ENCODE data around the gene IL1RAP.
"Not testable (repeated sequence)": the region's sequence is repeated elsewhere in the genome, so short reads cannot be mapped to it uniquely, and the experiment has no call there.

Gene IL1RAP, protein sequence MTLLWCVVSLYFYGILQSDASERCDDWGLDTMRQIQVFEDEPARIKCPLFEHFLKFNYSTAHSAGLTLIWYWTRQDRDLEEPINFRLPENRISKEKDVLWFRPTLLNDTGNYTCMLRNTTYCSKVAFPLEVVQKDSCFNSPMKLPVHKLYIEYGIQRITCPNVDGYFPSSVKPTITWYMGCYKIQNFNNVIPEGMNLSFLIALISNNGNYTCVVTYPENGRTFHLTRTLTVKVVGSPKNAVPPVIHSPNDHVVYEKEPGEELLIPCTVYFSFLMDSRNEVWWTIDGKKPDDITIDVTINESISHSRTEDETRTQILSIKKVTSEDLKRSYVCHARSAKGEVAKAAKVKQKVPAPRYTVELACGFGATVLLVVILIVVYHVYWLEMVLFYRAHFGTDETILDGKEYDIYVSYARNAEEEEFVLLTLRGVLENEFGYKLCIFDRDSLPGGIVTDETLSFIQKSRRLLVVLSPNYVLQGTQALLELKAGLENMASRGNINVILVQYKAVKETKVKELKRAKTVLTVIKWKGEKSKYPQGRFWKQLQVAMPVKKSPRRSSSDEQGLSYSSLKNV

GRCh38 chr3:190513409-190514370 lies at the start of gene IL1RAP:
Gene IL1RAP, plus strand, starts transcription at chr3:190514085. Its CDS starts 50,205 bp downstream, at chr3:190564290.
- no peak for TF ChIP-seq ZNF274 (IDR thresholded peaks at IDR 0.05; ENCODE audit: low read depth, low read length)
- peak within 1 kb of the TSS; percentile 84 for H3K4me3 ChIP-seq (ENCODE audit: low read length)

GRCh38 chr3:190467922-190468321 lies 46.0 kb upstream of the IL1RAP start:
- no peak for TF ChIP-seq ZNF274 (IDR thresholded peaks at IDR 0.05; ENCODE audit: low read depth, low read length)
- H3K4me3 ChIP-seq (ENCODE audit: low read length) = no peak overlapping the region

- H3K4me3 ChIP-seq (ENCODE audit: low read length) = not testable (repeated sequence)
Observed at GRCh38 chr3:190473261-190473660, 40.6 kb upstream of the IL1RAP start.

- no peak for TF ChIP-seq ZNF274 (IDR thresholded peaks at IDR 0.05; ENCODE audit: low read depth, low read length)
- H3K4me3 ChIP-seq (ENCODE audit: low read length) = no peak overlapping the region
Observed at GRCh38 chr3:190481779-190482178, 32.1 kb upstream of the IL1RAP start.

DNA sequence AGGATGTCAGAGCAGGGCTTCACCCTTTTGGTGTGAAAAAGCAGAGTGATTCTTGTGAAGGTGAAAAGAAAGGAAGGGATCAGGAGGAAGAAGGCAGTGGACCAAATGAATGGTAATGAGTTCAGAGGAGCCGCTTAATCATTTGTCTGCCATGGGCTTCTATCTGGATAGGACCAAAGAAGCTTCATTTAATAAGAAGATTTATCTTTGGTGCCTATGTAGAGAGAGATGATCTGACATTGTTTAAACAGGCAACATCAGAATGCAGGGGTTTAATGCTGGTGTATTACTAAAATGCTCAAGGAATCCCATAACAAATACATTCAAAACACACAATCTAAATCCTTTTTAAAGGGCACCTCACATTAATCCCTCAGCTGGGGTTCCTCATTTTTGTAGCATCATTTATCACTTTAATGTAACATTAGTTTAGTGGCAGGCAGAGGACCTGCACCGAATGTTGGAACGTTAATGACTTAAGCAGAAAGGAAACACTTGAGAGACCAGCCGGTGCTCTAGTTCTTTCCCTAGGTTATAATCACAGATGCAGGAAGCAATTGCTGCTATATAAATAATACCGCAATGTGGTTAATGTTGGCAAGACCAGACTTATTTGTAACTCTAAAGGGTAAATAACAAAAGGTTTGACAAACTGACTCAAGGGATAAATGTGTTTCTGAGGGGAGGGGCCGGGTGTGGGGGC lies 27.9 kb upstream of the IL1RAP start:
- no peak overlapping the region for H3K4me3 ChIP-seq (ENCODE audit: low read length)
- TF ChIP-seq ZNF274 (IDR thresholded peaks at IDR 0.05; ENCODE audit: low read depth, low read length) = no peak

DNA sequence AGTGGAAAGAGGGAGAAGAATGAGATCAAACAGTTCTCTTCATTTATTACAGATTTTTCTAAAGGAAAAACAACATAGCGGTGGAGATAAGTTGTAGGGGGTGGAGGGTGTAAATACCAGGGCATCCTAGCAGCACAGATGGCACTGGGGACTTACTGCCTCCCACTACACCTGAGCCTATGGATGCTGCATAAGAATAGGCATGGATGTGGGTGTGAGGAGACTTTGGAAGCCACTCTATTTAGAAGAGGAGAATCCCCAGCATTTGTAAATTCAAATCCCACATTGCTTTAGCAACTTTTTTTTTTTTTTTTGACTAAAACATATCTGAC lies 27.4 kb upstream of the IL1RAP start:
- no peak overlapping the region for H3K4me3 ChIP-seq (ENCODE audit: low read length)
- TF ChIP-seq ZNF274 (IDR thresholded peaks at IDR 0.05; ENCODE audit: low read depth, low read length) = no peak

DNA sequence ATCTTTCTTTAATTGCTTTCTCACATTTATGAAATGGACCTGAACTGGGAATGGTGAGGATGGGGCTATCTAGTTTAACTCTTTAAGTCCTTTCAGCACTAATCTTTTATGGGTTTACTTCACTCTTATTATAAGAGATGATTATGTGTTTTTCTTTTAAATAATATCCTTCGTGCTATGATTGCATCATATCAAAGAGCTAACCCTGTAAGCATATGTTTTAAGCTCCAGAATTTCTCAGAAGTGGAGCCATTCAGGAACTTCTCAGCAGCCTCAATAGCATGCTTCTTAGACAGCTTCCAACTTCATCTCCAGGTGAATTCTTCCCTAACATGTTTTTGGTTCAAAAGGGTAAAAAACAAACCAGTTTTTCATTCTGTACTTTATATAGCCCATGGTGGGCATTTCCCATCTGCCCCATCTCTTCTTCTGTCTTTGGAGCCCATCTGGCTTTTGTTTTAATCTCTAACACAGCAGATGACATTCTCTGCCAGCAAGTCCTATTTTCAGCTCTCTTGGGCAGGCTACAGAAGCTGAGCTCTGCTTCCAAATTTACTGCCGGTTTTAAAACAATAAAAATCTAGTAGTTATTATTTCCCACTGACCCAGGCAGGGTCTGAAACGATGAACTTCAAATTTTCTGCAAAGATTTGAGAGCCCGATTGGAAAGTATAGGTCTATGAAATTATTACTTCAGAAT lies 26.8 kb upstream of the IL1RAP start:
- TF ChIP-seq ZNF274 (IDR thresholded peaks at IDR 0.05; ENCODE audit: low read depth, low read length) = no peak
- H3K4me3 ChIP-seq (ENCODE audit: low read length) = no peak overlapping the region

GRCh38 chr3:190491533-190492054 lies 22.3 kb upstream of the IL1RAP start:
- TF ChIP-seq ZNF274 (IDR thresholded peaks at IDR 0.05; ENCODE audit: low read depth, low read length) = no peak
- no peak overlapping the region for H3K4me3 ChIP-seq (ENCODE audit: low read length)

- no peak overlapping the region for H3K4me3 ChIP-seq (ENCODE audit: low read length)
- TF ChIP-seq ZNF274 (IDR thresholded peaks at IDR 0.05; ENCODE audit: low read depth, low read length) = no peak
Observed at GRCh38 chr3:190492129-190492528, 21.8 kb upstream of the IL1RAP start.

- H3K4me3 ChIP-seq (ENCODE audit: low read length) = no peak overlapping the region
- TF ChIP-seq ZNF274 (IDR thresholded peaks at IDR 0.05; ENCODE audit: low read depth, low read length) = no peak
Observed at GRCh38 chr3:190492966-190493365, 20.9 kb upstream of the IL1RAP start.

DNA sequence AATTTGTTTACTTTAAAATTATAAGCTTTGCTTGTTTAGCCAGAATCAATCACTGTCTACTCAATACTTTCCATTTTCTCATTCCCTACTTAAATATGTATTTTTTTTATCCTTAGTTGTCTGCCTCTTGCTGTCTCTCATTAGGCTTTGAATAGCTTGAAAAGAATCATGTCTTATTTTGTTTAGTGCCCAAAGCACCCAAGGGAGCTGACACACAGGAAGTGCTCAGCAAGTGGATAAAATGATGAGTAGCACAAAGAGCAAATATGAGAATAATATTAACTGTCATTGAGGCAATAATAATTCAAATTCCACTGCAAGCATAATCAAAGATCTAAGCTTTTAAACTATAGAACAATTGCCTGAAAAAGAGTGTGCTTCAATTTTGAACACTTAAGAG lies 19.0 kb upstream of the IL1RAP start:
- no peak for TF ChIP-seq ZNF274 (IDR thresholded peaks at IDR 0.05; ENCODE audit: low read depth, low read length)

DNA sequence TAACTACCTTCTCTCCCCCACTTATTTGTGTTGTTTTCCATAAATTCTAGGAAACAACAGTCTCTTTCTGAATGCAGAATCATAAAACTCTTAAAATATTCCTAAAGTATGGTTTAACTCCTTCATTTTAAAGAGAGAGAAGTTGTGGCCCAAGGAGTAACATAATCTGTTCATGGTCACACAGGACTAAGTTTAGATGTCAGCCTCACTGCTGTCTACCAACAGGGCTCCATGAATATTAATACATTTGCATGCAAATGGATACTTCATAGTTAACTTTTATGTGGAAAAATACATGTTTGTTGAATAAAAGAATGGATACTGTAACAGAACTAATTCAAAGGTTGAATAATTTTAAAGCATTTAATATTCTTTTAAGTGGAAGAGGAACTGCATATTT lies 18.5 kb upstream of the IL1RAP start:
- no peak for TF ChIP-seq ZNF274 (IDR thresholded peaks at IDR 0.05; ENCODE audit: low read depth, low read length)
- H3K4me3 ChIP-seq (ENCODE audit: low read length) = no peak overlapping the region

More for the DNA sequence above, 19.0 kb upstream of the IL1RAP start:
- H3K4me3 ChIP-seq (ENCODE audit: low read length) = no peak overlapping the region

- no peak overlapping the region for H3K4me3 ChIP-seq (ENCODE audit: low read length)
- no peak for TF ChIP-seq ZNF274 (IDR thresholded peaks at IDR 0.05; ENCODE audit: low read depth, low read length)
Observed at GRCh38 chr3:190495796-190496195, 18.1 kb upstream of the IL1RAP start.

Data from GM08714 (cell line).